Measurements from ENCODE around the gene HPCAL4.

The HPCAL4 gene

DNA sequence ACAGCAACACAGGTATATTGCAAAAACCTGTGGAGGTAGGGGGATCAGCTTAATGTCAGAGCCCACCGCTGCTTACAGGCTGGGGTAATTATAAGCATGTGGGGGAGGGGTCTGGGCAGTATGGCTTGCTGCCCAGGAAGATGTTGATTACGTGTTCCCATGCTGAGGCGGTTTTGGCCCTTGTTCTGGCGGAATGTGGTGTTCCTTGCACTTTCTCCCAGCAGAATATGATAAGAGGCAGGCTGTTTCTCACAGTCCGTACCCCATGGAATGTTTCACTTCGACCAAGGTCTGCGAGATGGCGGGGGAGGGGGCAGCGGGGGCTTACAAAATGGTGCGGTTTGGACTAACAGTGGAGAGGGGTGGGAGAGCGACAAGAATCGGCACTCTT lies 9.8 kb upstream of the HPCAL4 start:
- DNase-seq (ENCODE audit: low read depth in 2 of 2), result no peak

DNA sequence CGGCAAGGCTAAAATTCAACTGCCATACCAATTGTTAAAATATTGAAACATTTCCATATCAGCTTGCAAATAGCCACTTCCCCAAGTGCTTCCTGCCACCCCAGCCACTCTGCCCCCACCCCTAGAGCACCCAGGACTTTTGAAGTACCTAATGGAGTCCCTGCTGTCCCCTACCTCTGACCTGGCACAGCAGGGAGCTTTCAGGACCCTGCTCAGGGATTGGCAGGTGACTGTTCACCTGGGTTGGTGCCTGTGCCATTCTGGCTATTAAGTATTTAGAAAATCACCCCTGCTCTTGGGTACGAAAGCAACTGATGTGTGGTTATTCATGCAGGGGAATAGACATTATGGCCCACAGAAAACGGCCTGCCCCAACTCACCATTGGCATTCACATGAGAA lies 9.1 kb upstream of the HPCAL4 start:
- DNase-seq (ENCODE audit: low read depth in 2 of 2), result no peak

DNA sequence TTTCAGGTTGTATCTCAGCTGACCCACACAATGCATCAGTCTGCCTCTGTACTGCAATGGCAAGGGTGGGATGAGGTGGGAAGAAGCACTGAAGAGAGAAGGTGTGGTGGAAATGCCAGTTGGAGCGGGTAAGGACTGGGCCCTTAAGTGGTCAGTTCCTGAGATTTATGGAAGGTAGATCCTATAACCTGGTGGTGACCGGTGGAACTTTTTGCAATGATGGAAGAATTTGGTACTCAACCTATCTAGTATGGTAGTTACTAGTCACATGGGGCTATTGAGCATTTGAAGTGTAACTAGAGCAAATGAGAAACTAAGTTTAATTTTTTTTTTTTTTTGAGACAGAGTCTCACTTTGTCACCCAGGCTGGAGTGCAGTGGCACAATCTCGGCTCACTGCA lies 8.2 kb upstream of the HPCAL4 start:
- DNase-seq (ENCODE audit: low read depth in 2 of 2), result no peak

DNA sequence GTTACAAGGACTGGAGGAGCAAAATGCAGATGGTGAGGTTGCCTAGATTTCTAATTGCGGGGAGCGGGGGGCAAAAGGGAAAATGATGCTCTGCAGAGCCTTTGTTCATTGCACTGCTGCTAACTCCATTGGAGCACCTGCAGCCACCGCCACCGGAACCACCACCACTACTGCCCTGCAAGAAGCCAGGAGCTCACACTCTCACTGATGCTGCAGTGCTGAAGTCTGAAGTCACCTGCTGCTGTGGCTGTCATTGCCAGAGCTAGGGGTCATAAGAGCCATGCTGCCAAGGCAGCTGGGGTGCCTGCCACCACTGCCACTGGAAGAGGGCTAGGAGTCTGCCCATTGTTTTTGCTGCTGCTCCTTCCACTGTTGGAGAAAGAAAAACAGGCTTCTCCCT lies 7.3 kb upstream of the HPCAL4 start:
- DNase-seq (ENCODE audit: low read depth in 2 of 2), result no peak

DNA sequence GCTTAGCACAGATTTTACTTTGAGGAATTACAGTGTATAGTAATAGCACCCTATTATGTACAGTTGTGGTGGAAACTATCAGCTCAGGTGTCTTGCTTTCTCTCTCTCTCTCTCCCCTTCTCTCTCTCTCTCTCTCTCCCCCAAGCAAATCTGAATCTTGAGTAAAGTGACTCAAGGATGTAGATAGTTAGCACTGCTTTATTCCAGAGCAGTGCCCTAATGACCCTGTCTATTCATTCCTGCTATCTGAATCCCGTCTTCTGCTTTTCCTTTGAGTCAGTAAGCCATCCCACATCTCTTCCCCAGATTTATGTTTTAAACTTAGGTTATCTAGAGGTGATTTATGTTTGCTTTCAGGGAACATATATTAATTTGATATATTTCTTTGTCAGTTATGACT lies 5.2 kb upstream of the HPCAL4 start:
- no peak for DNase-seq (ENCODE audit: low read depth in 2 of 2)

DNA sequence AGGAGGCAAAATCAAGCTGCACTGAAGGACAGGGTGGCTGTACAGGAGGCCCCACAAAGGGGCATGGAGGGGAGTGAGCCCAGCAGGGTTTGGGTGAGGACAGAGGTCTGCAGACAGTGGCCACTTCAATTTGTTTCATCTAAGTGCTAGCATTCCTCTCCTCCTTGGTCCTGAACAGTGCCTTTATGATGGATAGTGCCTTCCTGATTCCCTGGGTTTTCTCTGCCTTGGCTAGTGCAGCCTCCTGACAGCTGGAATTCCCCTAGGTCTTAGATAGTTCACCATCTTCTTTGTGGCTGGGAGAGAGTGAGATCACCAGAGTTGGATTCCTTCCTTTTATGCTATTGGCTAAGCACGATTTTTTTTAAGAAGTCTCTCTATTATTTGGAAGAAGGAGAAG lies 3.8 kb upstream of the HPCAL4 start:
- DNase-seq (ENCODE audit: low read depth in 2 of 2), result no peak

DNA sequence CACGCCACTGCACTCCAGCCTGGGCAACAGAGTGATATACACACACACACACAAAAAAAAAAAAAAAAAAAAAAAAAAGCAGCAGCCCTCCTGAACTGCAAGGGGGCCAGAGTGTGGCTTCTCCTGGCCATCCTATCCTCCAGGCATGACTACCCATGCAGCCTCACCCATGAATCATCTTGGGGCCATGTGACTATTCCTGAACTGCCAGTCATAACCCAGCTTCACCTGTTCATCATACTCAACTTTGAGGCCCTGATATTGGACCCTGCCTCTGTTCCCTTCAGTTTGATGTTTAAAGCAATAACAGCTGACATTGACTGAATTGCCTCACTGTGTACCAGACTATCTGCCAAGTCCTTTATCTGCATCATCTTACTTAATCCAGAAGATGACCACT lies 2.8 kb upstream of the HPCAL4 start:
- no peak for DNase-seq (ENCODE audit: low read depth in 2 of 2)

DNA sequence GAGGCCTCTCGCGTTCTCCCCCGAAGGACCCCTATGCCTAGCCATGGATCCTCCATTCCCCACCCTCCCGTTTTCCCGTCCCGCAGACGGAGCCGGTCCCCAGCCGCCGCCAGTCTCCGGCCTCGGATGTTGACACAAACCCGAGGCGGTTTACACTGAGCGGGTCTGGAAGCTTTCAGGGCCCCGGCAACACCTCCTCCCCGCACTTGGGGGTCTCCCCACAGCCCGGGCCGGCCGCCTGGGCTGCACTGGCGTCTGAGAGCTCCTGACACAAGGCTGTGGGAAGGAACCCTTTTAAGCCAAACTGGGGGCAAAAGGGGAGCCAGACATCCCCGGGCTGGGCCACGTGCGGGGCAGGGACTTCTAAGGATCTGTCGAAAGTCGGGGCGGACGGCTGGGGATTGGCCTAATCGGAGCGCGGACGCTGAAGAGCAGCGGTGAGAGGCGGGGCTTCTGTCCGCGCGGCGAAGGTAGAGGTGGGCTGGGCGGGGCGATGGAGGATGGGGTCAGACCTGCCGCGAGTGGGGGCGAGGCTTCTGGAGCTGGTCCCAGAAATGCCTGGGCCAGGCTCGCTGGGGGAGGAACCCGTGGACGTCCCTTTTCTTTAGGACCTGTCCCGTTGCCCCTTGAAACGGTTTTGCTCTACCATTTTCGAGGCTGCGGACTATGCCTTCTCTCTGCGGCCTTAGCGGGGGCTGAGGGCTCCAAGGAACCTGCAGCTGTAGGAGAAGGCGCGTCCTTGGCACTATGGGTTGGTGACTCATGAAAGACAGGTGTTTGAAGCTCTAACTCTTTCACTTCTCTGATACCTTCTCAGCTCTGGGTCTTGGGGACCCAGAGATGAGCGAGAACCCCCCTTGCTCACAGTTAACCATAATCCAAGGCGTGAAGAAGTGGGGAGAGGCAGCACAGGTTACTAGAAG lies 1.2 kb upstream of the HPCAL4 start:
- DNase-seq (ENCODE audit: low read depth in 2 of 2), result no peak

DNA sequence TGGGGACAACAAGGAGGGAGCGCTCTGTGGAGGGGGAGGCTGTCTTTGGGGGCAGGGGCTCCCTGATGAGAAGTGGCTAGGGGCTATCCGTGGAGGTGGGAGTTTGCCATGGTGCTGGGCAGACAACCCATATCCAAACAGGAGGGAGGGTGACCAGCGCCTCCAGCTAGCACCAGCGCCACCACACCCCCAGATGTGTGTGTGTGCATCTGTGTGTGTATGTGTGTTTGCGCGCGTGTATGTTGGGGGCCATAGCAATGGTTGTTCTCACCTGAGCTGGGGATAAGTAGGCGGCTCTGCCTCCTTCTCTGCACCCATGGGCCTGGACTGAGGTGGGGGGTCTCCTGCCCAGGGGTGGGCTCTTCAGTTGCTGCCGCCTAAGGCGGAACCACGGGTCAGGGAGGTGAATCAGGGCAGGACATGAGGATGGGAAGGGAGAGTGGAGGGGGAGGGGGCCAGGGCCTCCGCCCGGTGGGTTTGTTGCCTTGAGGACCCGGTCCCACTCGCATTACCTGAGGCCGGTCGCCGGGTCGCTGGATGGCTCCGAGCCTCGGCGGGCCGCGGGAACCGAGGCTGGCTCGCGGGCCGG lies 345 bp downstream of the HPCAL4 start:
- no peak for DNase-seq (ENCODE audit: low read depth in 2 of 2)

DNA sequence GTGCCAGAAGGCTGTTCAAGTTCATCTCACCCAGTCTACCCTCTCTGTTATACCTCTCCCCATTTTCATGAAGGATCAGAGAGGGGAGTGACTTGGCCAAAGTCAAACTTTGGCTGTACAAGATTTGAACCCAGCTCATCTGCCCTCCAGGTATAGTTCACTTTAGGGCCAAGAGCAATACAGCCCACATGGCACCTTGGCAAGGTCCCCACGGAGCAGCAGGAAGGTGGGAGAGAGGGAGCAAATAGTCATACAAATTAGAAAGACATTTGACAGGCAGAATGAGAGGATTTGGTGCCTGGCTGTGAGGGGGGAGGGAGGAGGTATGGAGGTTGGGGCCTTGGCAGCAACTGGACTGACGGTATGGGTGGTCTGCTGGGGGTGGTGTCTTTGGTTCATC lies 1.0 kb downstream of the HPCAL4 start:
- no peak for DNase-seq (ENCODE audit: low read depth in 2 of 2)

DNA sequence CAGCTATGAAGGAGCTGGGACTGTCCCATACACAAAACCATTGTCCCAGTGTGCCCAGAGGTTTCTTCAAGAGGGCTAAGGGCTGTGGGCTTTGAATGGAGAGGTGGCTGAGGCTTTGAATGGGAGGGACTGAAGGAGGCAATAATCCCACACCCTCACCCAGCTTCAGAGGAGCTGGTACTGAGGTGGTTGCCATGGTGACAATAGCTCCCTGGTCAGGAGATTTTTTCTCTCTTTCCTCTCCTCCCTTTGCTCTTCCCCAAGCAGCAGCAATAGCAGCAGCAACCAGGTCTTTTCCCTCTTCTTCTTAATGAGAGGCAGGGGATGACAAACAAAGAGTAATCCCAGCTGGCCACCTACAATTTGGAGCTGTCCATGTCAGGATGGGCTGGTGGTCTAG lies 1.6 kb downstream of the HPCAL4 start:
- DNase-seq (ENCODE audit: low read depth in 2 of 2), result no peak

DNA sequence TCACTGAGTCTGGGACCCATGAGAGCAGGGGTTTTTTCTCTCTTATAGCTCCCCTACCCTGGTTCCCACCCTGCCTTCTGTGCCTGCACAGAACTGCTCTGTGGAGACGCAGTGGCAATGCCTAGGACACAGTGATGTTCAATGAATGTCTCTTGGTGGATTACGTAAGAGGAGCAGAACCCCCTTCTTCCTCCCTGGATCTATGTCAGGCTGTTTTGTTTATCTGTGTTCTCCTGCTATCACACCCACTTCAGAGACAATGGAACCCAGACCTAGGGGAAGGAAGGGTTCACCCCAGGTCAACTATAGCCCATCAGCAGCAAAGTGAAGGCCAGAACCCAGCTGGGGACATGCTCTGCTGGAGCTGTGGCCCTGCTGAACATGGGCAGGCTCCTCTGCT lies 2.0 kb downstream of the HPCAL4 start:
- no peak for DNase-seq (ENCODE audit: low read depth in 2 of 2)

DNA sequence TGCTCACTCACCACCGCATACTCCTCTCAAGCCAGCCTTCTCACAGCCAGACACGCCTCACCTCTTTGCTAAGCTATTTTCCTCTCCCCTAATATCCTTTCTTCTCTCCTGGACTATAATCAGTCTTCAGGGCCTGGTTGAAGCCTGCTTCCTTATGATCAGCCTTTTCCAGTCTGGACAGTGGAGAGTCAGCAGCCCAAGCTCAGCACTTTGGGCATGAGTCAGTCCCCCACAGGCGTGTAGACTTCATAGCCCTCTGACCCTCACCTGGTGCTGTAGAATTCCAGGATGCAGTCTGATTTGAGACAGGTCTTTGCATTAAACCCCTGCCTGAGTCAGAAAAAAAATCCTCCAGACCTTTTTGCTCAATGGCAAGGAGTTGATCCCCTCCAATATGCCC lies 2.5 kb downstream of the HPCAL4 start:
- DNase-seq (ENCODE audit: low read depth in 2 of 2), result no peak

DNA sequence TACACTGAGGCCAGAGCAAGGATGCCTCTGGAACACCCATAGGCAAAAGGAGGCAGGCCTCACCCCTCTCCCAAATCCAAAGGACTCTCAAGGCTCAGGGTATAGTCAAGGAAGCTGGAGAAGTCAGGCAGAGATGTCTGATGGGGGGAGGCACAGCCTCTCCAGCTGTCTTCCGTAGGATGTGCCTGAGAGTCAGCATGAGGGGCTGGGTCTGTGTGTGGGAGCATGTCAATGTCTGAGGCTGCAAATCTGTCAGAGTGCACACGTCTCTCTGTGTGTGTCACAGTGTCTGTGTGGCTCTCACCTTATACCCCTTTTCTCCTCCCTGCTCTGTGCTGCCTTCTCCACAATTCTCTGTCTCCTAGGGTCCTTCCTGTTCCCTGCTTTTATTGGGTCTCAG lies 4.0 kb downstream of the HPCAL4 start:
- no peak for DNase-seq (ENCODE audit: low read depth in 2 of 2)

DNA sequence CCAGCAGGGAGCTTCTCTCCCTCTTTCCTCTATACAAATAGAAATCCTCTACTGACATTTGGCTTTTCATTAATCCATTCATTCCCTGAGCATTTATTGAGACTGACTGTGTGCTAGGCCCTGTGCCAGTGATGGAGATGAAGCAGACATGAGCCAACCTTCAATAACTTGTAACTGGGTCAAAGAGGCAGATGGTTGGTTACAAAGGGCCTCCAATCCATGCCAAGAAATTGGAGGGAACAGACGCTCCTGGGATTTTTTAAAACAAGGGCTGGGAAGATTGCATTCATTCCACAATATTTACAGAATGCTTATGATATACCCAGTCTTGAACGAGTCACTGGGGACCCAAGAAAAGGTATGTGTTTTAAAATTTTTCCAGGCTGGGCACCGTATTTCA lies 6.2 kb downstream of the HPCAL4 start:
- no peak for DNase-seq (ENCODE audit: low read depth in 2 of 2)

DNA sequence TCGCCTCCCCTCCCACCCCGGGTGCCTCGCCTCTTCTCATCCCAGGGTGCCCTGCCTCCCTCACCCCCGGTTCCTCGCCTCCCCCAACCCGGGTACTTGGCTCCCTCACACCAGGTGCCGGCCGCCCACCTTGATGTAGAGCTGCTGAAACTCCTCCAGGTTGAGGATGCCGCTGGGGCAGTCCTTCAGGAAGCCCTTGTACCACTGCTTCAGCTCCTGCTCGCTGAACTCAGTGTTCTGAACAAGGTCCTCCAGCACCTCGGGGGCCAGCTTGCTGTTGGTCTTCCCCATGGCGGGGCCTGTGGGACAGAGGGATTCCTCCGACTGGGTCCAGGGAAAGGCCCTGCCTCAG lies 6.9 kb downstream of the HPCAL4 start:
- DNase-seq (ENCODE audit: low read depth in 2 of 2), result no peak

DNA sequence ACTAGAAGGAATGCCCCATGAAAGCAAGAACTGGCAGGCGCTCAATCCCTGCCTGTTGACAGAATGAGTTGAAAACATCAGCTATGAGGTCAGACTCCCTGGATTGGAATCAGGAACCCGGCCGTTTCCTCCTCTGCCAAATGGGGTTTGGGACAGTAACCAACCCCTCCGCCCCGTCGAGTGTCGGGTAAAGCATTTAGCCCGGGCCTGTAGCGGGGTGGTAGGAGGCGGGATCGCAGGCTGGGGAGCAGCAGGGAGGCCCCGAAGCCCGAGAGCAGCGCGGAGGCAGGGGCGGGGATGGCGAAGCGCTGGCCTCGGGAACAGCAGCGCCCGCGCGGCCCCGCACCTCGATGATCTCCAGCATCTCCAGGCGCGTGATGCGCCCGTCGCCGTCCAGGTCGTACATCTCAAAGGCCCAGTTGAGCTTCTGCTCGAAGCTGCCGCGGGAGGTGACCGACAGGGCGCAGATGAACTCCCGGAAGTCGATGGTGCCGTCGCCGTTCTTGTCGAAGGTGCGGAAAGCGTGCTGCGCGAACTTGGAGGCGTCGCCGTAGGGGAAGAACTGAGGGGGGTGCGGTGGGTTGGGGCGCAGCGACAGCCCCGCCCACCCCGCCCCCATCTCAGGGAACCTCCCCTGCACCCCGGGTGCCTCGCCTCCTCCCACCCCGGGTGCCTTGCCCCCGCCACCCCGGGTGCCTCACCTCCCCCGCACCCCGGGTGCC lies 7.5 kb downstream of the HPCAL4 start:
- no peak for DNase-seq (ENCODE audit: low read depth in 2 of 2)

DNA sequence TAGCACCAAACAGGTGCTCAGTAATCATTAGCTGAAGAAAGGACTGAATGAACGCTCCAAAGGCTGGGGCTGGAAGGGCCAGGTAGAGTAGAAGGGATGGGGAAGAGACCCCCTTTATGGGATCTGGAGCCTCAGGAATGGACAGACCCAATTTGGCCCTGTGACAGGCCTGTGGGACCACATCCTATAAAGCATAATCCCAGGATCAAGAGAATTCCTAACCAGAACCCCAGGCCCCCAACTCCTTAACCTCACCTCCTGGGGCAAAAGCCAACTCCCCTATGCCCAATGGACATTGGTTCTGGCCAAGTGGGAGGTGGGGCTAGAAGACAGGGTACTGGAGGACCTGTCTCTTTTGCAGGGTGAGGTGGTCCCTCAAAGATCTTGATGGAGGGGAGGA lies 9.2 kb downstream of the HPCAL4 start:
- DNase-seq (ENCODE audit: low read depth in 2 of 2), result no peak

DNA sequence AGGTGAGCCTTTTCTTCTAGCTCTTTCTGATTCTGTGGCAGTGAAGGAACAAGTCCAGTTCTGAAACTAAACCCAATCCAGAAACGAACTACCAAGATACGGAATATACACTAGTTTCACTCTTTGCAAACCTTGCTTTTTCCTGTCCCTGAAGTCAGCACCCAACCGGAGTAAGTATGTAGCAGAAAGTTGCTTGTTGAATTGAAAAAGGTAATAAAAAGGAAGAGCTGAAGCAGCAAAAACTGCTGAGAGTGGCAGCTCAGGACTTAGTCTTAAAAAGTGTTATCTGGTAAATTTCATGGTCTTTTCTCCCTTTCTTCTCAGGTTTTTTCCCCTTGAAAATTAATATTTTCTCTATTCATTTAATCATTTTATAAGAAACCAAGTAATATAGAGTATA lies 9.9 kb downstream of the HPCAL4 start:
- no peak for DNase-seq (ENCODE audit: low read depth in 2 of 2)

DNA sequence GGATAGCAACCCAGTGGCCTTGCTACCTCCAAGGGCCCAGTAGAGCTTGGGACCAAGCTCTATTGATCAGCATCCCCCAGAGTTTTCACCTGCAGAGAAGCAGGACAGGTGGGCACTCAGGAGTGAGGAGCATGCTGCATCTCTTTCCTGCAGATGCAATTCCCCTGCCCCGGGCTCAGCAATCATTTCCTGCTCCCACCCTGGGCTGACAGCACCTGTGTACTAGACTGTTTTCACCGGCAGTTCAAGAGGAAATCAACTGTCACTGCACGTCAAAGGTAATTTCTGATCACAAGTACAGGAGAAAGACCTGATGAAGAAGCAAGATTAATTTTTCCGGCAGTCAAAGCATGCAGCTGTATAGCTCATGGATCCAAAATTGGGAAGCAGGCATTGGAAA lies 10.5 kb downstream of the HPCAL4 start:
- DNase-seq (ENCODE audit: low read depth in 2 of 2), result no peak

DNA sequence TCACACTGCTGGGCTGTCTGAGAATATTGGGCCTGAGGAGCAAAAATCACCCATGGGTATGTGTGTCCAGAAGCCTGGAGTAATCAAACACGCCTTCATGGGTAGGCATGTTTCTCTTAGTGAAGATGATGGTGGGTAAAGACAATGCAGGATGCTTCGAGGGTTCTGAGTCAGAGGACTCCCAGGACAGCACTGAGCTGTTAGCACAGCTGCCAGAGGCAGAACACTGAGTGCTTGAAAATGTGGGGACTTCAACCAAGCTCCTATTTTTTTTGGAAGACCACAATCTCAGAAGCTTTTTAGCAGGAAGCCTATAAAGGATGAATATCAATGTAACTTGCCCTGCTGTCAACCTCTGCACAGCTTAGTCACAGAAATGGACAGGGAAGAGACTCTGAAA lies 11.4 kb downstream of the HPCAL4 start:
- DNase-seq (ENCODE audit: low read depth in 2 of 2), result no peak

DNA sequence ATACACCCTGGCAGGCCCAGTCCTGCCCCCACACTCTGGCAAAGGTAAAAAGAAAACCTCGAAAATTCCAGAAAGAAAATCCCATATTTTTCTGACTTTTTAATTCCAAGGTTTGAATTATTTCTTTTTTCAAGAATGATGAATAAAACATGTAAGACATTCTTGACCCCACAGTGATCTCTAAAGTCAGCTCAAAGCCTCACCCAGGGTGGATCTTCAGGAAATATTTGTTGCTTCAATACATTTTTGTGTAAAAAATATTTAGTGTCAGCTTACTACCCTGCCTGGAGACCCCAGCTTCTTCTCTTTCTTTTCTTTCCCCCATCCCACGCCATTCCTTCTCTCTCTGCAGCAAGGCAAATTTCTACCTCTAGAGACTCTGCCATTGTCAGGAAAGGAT lies 12.3 kb downstream of the HPCAL4 start:
- DNase-seq (ENCODE audit: low read depth in 2 of 2), result no peak

DNA sequence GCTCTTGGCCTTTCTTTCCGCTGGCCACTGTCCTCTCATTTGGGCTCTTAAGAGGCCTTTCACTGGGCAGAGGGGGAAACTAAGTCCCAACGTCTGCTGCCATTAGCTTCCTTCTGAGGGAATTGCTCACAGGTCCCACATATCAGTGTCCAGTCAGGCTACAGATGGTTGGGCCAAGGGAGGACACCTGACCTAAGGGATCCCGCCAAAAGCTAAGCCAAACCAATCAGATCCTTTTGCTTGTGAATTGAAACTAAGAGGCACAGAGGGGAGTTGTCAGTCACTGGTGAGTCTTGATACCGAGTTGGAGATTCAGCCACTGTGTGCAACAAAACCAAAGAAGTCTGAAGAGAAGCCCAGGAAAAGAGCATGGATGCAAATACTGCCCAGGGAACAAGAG lies 13.6 kb downstream of the HPCAL4 start:
- DNase-seq (ENCODE audit: low read depth in 2 of 2), result no peak

All from stimulated activated CD8-positive, alpha-beta memory T cell treated with anti-CD3 and anti-CD28 coated beads, Interleukin-7, amount 100 ng/mL, for 1 hour (primary cell).